ENCODE measurements around the gene SNIP1. TPM values are rescaled to one million over a fixed set of nuclear protein-coding genes. Genes with fewer than 3 reads are reported as not detected.

Gene SNIP1
- total and polyA plus RNA-seq, 2 experiments from 2014 or later, result 6.1 to 12.8 TPM

DNA sequence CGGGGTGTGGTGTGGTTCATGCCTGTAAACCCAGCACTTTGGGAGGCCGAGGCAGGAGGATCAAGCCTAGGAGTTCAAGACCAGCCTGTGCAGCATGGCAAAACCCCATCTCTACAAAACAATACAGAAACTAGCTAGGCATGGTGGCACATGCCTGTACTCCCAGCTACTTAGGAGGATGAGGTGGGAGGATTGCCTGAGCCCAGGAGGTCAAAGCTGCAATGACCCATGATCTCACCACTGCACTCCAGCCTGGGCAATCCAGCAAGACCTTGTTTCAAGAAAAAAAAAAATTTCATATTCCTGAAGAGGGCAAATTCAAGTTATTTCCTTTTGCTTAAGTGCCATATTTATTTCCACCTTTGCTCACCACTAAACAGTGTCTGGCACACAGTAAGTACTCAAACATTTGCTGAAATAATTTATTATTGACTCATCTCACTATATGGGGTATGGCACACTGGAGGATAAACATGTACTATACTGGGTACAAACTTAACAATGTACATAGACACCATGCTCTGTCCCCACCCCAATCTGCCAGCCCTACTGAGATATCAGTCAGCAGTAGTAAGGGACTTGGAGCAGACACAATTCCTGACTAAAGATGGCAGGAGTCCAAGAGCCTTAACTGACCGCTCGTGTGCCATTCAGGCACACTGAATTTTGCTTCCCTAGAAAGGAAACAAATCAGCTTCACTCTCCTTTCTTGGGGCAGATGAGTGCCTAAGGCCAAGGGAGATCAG is 55.0 kb downstream of the SNIP1 start:
- Histone ChIP-seq H3K36me3 (peaks cover 23% of the 10 kb centered on the region), H3K4me1 (ENCODE audit: low read depth) (no peaks in the 10 kb centered on the region), H3K9me3 (ENCODE audit: low read depth) (no peaks in the 10 kb centered on the region), H3K4me3 (no peak overlapping the region), H3K27me3 (no peaks in the 10 kb centered on the region), H3K27ac (peak overlapping the region; percentile 46)
- TF ChIP-seq, protein P1, sequence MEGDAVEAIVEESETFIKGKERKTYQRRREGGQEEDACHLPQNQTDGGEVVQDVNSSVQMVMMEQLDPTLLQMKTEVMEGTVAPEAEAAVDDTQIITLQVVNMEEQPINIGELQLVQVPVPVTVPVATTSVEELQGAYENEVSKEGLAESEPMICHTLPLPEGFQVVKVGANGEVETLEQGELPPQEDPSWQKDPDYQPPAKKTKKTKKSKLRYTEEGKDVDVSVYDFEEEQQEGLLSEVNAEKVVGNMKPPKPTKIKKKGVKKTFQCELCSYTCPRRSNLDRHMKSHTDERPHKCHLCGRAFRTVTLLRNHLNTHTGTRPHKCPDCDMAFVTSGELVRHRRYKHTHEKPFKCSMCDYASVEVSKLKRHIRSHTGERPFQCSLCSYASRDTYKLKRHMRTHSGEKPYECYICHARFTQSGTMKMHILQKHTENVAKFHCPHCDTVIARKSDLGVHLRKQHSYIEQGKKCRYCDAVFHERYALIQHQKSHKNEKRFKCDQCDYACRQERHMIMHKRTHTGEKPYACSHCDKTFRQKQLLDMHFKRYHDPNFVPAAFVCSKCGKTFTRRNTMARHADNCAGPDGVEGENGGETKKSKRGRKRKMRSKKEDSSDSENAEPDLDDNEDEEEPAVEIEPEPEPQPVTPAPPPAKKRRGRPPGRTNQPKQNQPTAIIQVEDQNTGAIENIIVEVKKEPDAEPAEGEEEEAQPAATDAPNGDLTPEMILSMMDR (IDR thresholded peaks at IDR 0.05; ENCODE audit: low read depth, low read length), result no peak
- DNase-seq (ENCODE audit: low read depth in 1 of 2, low spot score in 1 of 2), result peak; percentile 38 to 67

DNA sequence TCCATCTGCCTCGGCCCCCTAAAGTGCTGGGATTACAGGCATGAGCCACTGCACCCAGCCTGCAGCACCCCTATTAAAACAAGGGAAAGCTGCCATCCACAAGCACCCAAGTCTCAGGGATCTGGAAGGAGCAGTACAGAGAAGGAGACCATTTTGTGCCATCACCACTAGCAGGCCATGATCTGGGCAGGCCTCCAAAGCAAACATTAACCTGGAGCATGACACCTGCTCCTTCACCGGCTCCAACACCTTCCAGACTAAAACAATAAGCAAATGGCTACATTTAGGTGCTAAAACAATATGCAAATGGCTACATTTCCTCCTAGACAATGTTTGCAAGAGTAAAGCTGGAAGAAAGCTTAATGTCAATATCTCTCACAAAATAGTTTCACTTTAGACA is 56.3 kb downstream of the SNIP1 start:
- H3K36me3 ChIP-seq, result peaks cover 29% of the 10 kb centered on the region
- no peak overlapping the region for H3K4me3 ChIP-seq
- no peaks in the 10 kb centered on the region for H3K4me1 ChIP-seq (ENCODE audit: low read depth)
- no peak for DNase-seq (ENCODE audit: low read depth in 1 of 2, low spot score in 1 of 2)
- no peak overlapping the region for H3K27ac ChIP-seq
- H3K9me3 ChIP-seq (ENCODE audit: low read depth), result no peaks in the 10 kb centered on the region
- no peaks in the 10 kb centered on the region for H3K27me3 ChIP-seq
- TF ChIP-seq, protein P1 (IDR thresholded peaks at IDR 0.05; ENCODE audit: low read depth, low read length), result no peak

DNA sequence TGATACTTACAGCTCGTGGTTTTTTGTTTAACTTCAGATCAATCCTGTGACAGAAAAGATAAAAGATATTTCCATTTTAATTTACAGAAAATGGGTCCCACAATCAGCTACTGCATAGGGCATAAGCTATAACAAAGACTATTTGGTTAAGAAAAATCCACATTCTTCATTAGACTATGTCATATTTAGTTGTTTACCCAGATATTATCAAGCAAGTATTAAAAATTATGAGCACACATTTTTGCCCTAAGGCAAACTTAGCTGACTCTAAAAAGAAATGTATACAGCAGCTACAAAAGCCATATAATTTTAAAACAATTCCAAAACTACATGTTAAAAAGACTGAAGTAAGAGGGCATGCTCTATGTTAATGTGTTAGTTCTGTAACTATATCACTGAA is 58.2 kb downstream of the SNIP1 start:
- Histone ChIP-seq H3K36me3 (peaks cover 27% of the 10 kb centered on the region), H3K27ac (no peak overlapping the region), H3K4me1 (ENCODE audit: low read depth) (no peaks in the 10 kb centered on the region), H3K9me3 (ENCODE audit: low read depth) (no peaks in the 10 kb centered on the region), H3K4me3 (no peak overlapping the region), H3K27me3 (no peaks in the 10 kb centered on the region)
- TF ChIP-seq, protein P1 (IDR thresholded peaks at IDR 0.05; ENCODE audit: low read depth, low read length), result no peak
- no peak for DNase-seq (ENCODE audit: low read depth in 1 of 2, low spot score in 1 of 2)

DNA sequence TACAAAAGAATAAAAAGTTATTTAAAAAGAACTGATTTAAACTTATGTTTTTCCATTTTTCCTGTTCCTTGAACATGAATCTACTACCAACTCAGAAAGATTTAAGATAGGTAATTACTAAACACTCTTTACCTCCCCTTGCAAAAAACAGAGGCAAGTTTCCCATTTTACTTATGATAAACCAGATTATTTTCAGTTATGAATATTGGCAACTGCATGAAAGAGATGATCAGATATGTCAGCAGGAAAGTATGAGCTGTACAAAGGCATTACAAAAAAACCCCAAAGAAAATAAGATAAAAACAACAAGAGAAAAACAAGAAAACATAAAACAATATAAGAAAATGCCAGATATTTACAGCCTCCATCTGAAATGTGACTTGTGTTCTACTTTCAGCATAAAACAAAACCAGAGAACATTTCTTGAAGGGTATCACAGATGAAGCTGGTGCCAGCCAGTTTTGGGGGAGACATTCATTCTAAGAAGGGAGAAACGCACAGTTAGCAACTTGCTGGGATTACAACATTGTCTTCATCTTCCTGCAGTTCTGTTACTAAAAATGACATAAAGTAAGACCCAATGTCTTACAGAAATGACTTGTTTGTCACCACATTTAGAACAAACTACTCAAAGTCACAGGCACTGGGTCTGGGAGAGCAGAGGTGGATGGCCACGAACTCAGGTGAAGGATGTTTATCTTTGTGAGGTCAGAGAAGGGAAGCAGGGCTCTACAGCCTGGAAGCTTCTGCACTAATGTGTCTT is 60.6 kb downstream of the SNIP1 start:
- TF ChIP-seq, protein P1 (IDR thresholded peaks at IDR 0.05; ENCODE audit: low read depth, low read length), result no peak
- DNase-seq (ENCODE audit: low read depth in 1 of 2, low spot score in 1 of 2), result no peak
- Histone ChIP-seq H3K9me3 (ENCODE audit: low read depth) (no peaks in the 10 kb centered on the region), H3K4me3 (no peak overlapping the region), H3K36me3 (peaks cover 17% of the 10 kb centered on the region), H3K27ac (no peak overlapping the region), H3K27me3 (no peaks in the 10 kb centered on the region), H3K4me1 (ENCODE audit: low read depth) (no peaks in the 10 kb centered on the region)

DNA sequence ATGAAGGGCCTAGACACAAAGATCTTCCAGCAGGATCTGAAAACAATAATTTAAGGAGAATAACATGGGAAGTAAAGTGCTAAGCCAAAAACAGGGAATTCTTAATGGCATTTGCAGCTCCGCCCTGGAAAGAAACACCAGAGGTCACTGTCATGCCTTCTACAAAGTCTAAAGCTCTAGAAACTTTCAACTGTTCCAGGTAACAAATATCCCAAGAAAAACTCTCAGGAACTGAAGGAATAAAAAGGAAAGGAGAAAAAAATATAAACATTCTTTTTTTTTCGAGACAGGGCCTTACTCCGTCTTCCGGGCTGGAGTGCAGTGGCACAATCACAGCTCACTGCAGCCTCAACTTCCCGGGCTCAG is 66.5 kb downstream of the SNIP1 start:
- H3K36me3 ChIP-seq, result peaks cover 5% of the 10 kb centered on the region
- DNase-seq (ENCODE audit: low read depth in 1 of 2, low spot score in 1 of 2), result no peak
- H3K27me3 ChIP-seq, result no peaks in the 10 kb centered on the region
- TF ChIP-seq, protein P1 (IDR thresholded peaks at IDR 0.05; ENCODE audit: low read depth, low read length), result no peak
- peak overlapping the region; percentile 7 for H3K27ac ChIP-seq
- H3K9me3 ChIP-seq (ENCODE audit: low read depth), result no peaks in the 10 kb centered on the region
- H3K4me3 ChIP-seq, result no peak overlapping the region
- no peaks in the 10 kb centered on the region for H3K4me1 ChIP-seq (ENCODE audit: low read depth)
